Gastrocnemius medialis (tissue), 4 donors: ENCODE results near the gene NTM.

Source experiments
- CTCF ChIP-seq, 5 experiments: fragments of 450-650 bp in 3 of 5; fragments of 200-600 bp in 2 of 5; sonication (generic) in 2 of 5; IDR thresholded peaks in 4 of 5; conservative IDR thresholded peaks in 1 of 5; 1 replicate in 4 of 5; 2 replicates in 1 of 5; pipeline ENCODE4 v1.5.1; 2016 to 2019; ENCODE audit warnings: antibody characterized with exemption in 5 of 5, mild to moderate bottlenecking in 3 of 5, moderate library complexity in 3 of 5
- POLR2A ChIP-seq, 2 donors: fragments of 450-650 bp; IDR thresholded peaks; one replicate each; pipeline ENCODE4 v1.6.1; 2017; ENCODE audit warnings: antibody characterized with exemption in 2 of 2, mild to moderate bottlenecking in 2 of 2, moderate library complexity in 2 of 2

GRCh38 chr11:131888230-131888855, 517.9 kb downstream of the NTM start:
- TF ChIP-seq POLR2A (IDR thresholded peaks at IDR 0.05) (no peak), CTCF (IDR thresholded peaks at IDR 0.05 in 4 of 5, conservative IDR thresholded peaks at IDR 0.05 in 1 of 5) (no peak)
